PC-3 (cell line): ENCODE measurements around the gene SNU13. TPM values are rescaled to one million over a fixed set of nuclear protein-coding genes. Genes with fewer than 3 reads are reported as not detected.

Experiments
- ATAC-seq: fragments of 200-7000 bp; cut with Tn5 transposase; 2 replicates; pipeline ENCODE4 v1.9.1; 2020; ENCODE audit warnings: mild to moderate bottlenecking, moderate library complexity
- BruUV-seq: library from RNA; stranded (reverse); fragments of 400-500 nt; replicated peaks from 2 replicates; lab custom pipeline; 2021; lab: Mats Ljungman, UMichigan
- CTCF ChIA-PET: fragments of 300-600 bp; sonication (Branson Sonifier 250); formaldehyde crosslinking; loops from one replicate; lab custom pipeline; 2022; ENCODE audit warnings: antibody characterized with exemption; lab: Charles Lee
- POLR2A ChIA-PET: fragments of 300-600 bp; sonication (Branson Sonifier 250); formaldehyde crosslinking; loops from one replicate; lab custom pipeline; 2022; ENCODE audit warnings: antibody characterized with exemption; ENCODE audit not compliant: unreplicated experiment; lab: Charles Lee
- DNase-seq: peaks from one replicate; pipeline ENCODE4 v3.0.0-alpha.2; 2015
- H2AFZ ChIP-seq: fragments of 300-600 bp; sonication (generic); 2 replicates; pipeline ENCODE4 v1.6.0; 2016; ENCODE audit warnings: antibody characterized with exemption, low read length
- H3F3A ChIP-seq: fragments of 300-600 bp; sonication (generic); one replicate; pipeline ENCODE4 v1.6.0; 2017; ENCODE audit warnings: antibody characterized with exemption, low read length, control low read depth, mild to moderate bottlenecking; ENCODE audit not compliant: unreplicated experiment
- H3K27ac ChIP-seq: fragments of 300-600 bp; sonication (generic); 2 replicates; pipeline ENCODE4 v1.5.1; 2016; ENCODE audit warnings: mild to moderate bottlenecking, low read length
- H3K27me3 ChIP-seq: fragments of 300-600 bp; sonication (generic); 2 replicates; pipeline ENCODE4 v1.6.1; 2016; ENCODE audit warnings: low read length, mixed read lengths
- H3K36me3 ChIP-seq: fragments of 300-600 bp; sonication (generic); 2 replicates; pipeline ENCODE4 v1.6.1; 2016; ENCODE audit warnings: low read depth, mixed run types, low read length, mixed read lengths
- H3K4me1 ChIP-seq: fragments of 300-600 bp; sonication (generic); 2 replicates; pipeline ENCODE4 v1.5.1; 2016; ENCODE audit warnings: low read length; ENCODE audit not compliant: insufficient read depth
- H3K4me2 ChIP-seq: fragments of 300-600 bp; sonication (generic); 2 replicates; pipeline ENCODE4 v1.6.0; 2016; ENCODE audit warnings: low read length
- H3K4me3 ChIP-seq: fragments of 300-600 bp; sonication (generic); 2 replicates; pipeline ENCODE4 v1.5.1; 2016; ENCODE audit warnings: mild to moderate bottlenecking, low read length, mixed read lengths
- H3K79me2 ChIP-seq: fragments of 300-600 bp; sonication (generic); 2 replicates; pipeline ENCODE4 v1.6.1; 2017; ENCODE audit warnings: low read length, mixed read lengths
- H3K9ac ChIP-seq: fragments of 300-600 bp; sonication (generic); 2 replicates; pipeline ENCODE4 v1.6.0; 2016; ENCODE audit warnings: mild to moderate bottlenecking, low read length
- H3K9me2 ChIP-seq: fragments of 300-600 bp; sonication (generic); replicated peaks from 2 replicates; pipeline ENCODE4 v1.6.1; 2016; ENCODE audit warnings: mixed run types, low read length, mixed read lengths
- H3K9me3 ChIP-seq: fragments of 300-600 bp; sonication (generic); 2 replicates; pipeline ENCODE4 v1.6.1; 2016; ENCODE audit warnings: low read length, mixed read lengths
- H4K20me1 ChIP-seq: fragments of 300-600 bp; sonication (generic); 2 replicates; pipeline ENCODE4 v1.6.1; 2016; ENCODE audit warnings: low read length, mixed read lengths
- CTCF ChIP-seq: fragments of 300-600 bp; sonication (generic); conservative IDR thresholded peaks from 2 replicates; pipeline ENCODE4 v1.5.1; 2017; ENCODE audit warnings: antibody characterized with exemption, low read depth, mild to moderate bottlenecking, low read length
- EZH2 ChIP-seq: fragments of 300-600 bp; sonication (generic); IDR thresholded peaks from one replicate; pipeline ENCODE4 v1.6.1; 2017; ENCODE audit warnings: antibody characterized with exemption, mild to moderate bottlenecking, low read length; ENCODE audit not compliant: unreplicated experiment
- EZH2phosphoT487 ChIP-seq: fragments of 300-600 bp; sonication (generic); IDR thresholded peaks from 2 replicates; pipeline ENCODE4 v1.6.1; 2018; ENCODE audit warnings: mild to moderate bottlenecking, antibody characterized with exemption, low read length, borderline replicate concordance
- intact Hi-C: fragments of 100-400 bp; cut with micrococcal nuclease; formaldehyde crosslinking; loops from 2 replicates; pipeline ENCODE4 v1.9.0; 2023
- total RNA-seq: library from RNA; depleted of rRNA; stranded (reverse); fragments of >200 nt; gene quantifications from 2 replicates; pipeline ENCODE4 v1.2.3, GENCODE V29; 2014

Gene SNU13
- total RNA-seq, 1 experiment from 2014 or later = 173 TPM

GRCh38 chr22:41656556-41656955 lies 32.1 kb downstream of the SNU13 start:
- Histone ChIP-seq H3K79me2 (no peaks in the 10 kb centered on the region), H3K4me1 (no peaks in the 10 kb centered on the region), H3K36me3 (peaks cover 53% of the 10 kb centered on the region), H3K9me2 (no peaks in the 10 kb centered on the region), H2AFZ (no peak overlapping the region), H4K20me1 (no peaks in the 10 kb centered on the region), H3K27me3 (no peaks in the 10 kb centered on the region), H3K4me3 (no peak overlapping the region), H3F3A (no peaks in the 10 kb centered on the region), H3K9me3 (no peaks in the 10 kb centered on the region), H3K4me2 (no peak overlapping the region), H3K27ac (no peak overlapping the region), H3K9ac (no peak overlapping the region)
- ChIA-PET POLR2A (no interaction called here), CTCF (no interaction called here)
- intact Hi-C loops = no loop called here
- TF ChIP-seq EZH2 (no peak), EZH2phosphoT487 (no peak), CTCF (no peak)
- ATAC-seq (no peak), DNase-seq (no peak)
- no TSS peak for BruUV-seq

GRCh38 chr22:41654322-41654721 lies 34.3 kb downstream of the SNU13 start:
- Histone ChIP-seq H3K4me3 (no peak overlapping the region), H3F3A (no peaks in the 10 kb centered on the region), H3K4me1 (no peaks in the 10 kb centered on the region), H3K9me2 (no peaks in the 10 kb centered on the region), H3K79me2 (no peaks in the 10 kb centered on the region), H3K4me2 (no peak overlapping the region), H3K27me3 (no peaks in the 10 kb centered on the region), H3K27ac (no peak overlapping the region), H3K9ac (no peak overlapping the region), H2AFZ (no peak overlapping the region), H4K20me1 (no peaks in the 10 kb centered on the region), H3K9me3 (no peaks in the 10 kb centered on the region), H3K36me3 (peaks cover 50% of the 10 kb centered on the region)
- TF ChIP-seq EZH2 (no peak), EZH2phosphoT487 (no peak)
- DNase-seq (no peak), ATAC-seq (no peak)
- ChIA-PET POLR2A (no interaction called here), CTCF (no interaction called here)
- BruUV-seq = no TSS peak
- intact Hi-C loops = no loop called here

GRCh38 chr22:41650821-41651220 lies 37.8 kb downstream of the SNU13 start:
- H3K27me3 ChIP-seq = no peaks in the 10 kb centered on the region
- H3K4me3 ChIP-seq = no peak overlapping the region
- no peak overlapping the region for H3K27ac ChIP-seq
- H3K9me2 ChIP-seq = no peaks in the 10 kb centered on the region
- H4K20me1 ChIP-seq = no peaks in the 10 kb centered on the region
- no TSS peak for BruUV-seq
- DNase-seq (no peak), ATAC-seq (no peak)
- no peaks in the 10 kb centered on the region for H3K79me2 ChIP-seq
- no peak overlapping the region for H3K9ac ChIP-seq
- no peaks in the 10 kb centered on the region for H3K9me3 ChIP-seq
- TF ChIP-seq CTCF (no peak), EZH2 (no peak), EZH2phosphoT487 (no peak)
- no peak overlapping the region for H2AFZ ChIP-seq
- H3F3A ChIP-seq = no peaks in the 10 kb centered on the region
- H3K4me2 ChIP-seq = no peak overlapping the region
- intact Hi-C loops = no loop called here
- ChIA-PET POLR2A (no interaction called here), CTCF (no interaction called here)
- peaks cover 57% of the 10 kb centered on the region for H3K36me3 ChIP-seq
- no peaks in the 10 kb centered on the region for H3K4me1 ChIP-seq
